Upper lobe of right lung (tissue), 1 donor: ENCODE results near the gene ZNRF3. TPM values are rescaled to one million over a fixed set of nuclear protein-coding genes. Genes with fewer than 3 reads are reported as not detected.

Source experiments
- ATAC-seq: fragments of 200-7000 bp; cut with Tn5 transposase; one replicate; pipeline ENCODE4 v1.9.1; 2020; ENCODE audit warnings: mild to moderate bottlenecking, moderate library complexity
- DNase-seq: peaks from one replicate; pipeline ENCODE4 v3.0.0-alpha.2; 2020
- H3K27ac ChIP-seq: fragments of 200-600 bp; one replicate; pipeline ENCODE4 v1.8.0; 2022
- H3K27me3 ChIP-seq: fragments of 200-600 bp; one replicate; pipeline ENCODE4 v1.8.0; 2022; ENCODE audit warnings: mild to moderate bottlenecking
- H3K36me3 ChIP-seq: fragments of 200-600 bp; one replicate; pipeline ENCODE4 v1.8.0; 2022
- H3K4me1 ChIP-seq: fragments of 200-600 bp; one replicate; pipeline ENCODE4 v1.8.0; 2022
- H3K4me3 ChIP-seq: fragments of 200-600 bp; one replicate; pipeline ENCODE4 v1.8.0; 2022; ENCODE audit warnings: mild to moderate bottlenecking
- H3K9me3 ChIP-seq: fragments of 200-600 bp; one replicate; pipeline ENCODE4 v1.8.0; 2022
- intact Hi-C: fragments of 100-400 bp; cut with DNase I; formaldehyde crosslinking; loops from one replicate; pipeline ENCODE4 v1.11.0; 2022
- total RNA-seq: library from RNA; stranded (reverse); fragmentation: NEBNext Ultra II Directional; extraction: Animal tissue kit (Norgen Biotek cat#: 25700); gene quantifications from one replicate; pipeline ENCODE4 v1.2.1, GENCODE V29; 2021
- TF ChIP-seq, protein P1 (sequence below): fragments of 200-600 bp; IDR thresholded peaks from one replicate; pipeline ENCODE4 v1.8.0; 2022; ENCODE audit warnings: antibody characterized with exemption
- donor health status: DM: no; HTN: yes; CAD: no; lungs with severe emphysema.

The ZNRF3 gene
- total RNA-seq, 1 donor from 2014 or later: 15.8 TPM

DNA sequence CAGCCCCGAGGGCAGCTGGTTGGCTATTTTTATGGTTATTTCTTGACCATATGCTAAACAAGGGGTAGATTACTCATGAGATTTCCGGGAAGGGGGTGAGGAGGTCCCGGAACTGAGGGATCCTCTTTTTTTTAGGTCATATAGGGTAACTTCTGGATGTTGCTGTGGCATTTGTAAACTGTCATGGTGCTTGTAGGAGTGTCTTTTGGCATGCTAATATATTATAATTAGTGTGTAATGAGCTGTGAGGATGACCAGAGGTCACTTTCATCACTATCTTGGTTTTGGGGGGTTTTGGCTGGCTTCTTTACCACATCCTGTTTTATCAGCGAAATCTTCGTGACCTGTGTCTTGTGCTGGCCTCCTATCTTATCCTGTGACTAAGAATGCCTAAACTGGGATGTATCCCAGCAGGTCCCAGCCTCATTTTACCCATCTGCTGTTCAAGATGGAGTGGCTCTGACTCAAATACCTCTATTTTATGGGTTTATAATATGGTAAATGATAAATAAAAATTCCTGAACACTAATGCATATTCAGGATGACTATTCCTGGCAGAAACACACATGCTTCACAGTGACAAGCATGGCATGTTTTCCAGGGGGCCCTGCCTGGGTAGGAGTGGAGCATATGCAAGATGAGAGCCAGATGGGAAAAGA, 200.7 kb downstream of the ZNRF3 start:
- Histone ChIP-seq H3K36me3 (no peaks in the 10 kb centered on the region), H3K9me3 (no peaks in the 10 kb centered on the region), H3K27me3 (no peaks in the 10 kb centered on the region), H3K27ac (peak overlapping the region; percentile 18), H3K4me3 (no peak overlapping the region), H3K4me1 (peaks cover 34% of the 10 kb centered on the region)
- ATAC-seq (no peak), DNase-seq (no peak)
- intact Hi-C loops: no loop called here
- TF ChIP-seq, protein P1, sequence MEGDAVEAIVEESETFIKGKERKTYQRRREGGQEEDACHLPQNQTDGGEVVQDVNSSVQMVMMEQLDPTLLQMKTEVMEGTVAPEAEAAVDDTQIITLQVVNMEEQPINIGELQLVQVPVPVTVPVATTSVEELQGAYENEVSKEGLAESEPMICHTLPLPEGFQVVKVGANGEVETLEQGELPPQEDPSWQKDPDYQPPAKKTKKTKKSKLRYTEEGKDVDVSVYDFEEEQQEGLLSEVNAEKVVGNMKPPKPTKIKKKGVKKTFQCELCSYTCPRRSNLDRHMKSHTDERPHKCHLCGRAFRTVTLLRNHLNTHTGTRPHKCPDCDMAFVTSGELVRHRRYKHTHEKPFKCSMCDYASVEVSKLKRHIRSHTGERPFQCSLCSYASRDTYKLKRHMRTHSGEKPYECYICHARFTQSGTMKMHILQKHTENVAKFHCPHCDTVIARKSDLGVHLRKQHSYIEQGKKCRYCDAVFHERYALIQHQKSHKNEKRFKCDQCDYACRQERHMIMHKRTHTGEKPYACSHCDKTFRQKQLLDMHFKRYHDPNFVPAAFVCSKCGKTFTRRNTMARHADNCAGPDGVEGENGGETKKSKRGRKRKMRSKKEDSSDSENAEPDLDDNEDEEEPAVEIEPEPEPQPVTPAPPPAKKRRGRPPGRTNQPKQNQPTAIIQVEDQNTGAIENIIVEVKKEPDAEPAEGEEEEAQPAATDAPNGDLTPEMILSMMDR: no peak

DNA sequence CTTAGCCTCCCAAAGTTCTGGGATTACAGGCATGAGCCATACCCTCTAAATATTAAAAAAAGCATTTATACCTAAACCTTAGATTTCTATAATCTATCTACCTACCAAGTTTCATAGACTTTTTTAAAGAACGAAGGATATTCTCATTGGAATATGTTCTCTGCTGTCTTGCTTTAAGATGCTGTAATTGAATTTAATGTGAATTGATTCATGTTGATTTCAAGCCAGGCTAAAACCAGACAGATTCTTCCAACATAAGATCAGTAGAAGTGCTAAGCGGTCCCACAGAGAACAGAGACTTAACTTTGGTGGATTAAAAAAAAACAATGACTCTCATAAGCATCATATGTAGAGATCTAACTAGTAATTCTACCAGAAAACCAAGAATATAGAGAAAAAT, 203.6 kb downstream of the ZNRF3 start:
- ATAC-seq: no peak
- Histone ChIP-seq H3K4me3 (no peak overlapping the region), H3K27ac (no peak overlapping the region), H3K4me1 (peaks cover 25% of the 10 kb centered on the region), H3K36me3 (no peaks in the 10 kb centered on the region), H3K27me3 (no peaks in the 10 kb centered on the region), H3K9me3 (no peaks in the 10 kb centered on the region)
- no peak for DNase-seq
- intact Hi-C loops: no loop called here
- TF ChIP-seq, protein P1: no peak

DNA sequence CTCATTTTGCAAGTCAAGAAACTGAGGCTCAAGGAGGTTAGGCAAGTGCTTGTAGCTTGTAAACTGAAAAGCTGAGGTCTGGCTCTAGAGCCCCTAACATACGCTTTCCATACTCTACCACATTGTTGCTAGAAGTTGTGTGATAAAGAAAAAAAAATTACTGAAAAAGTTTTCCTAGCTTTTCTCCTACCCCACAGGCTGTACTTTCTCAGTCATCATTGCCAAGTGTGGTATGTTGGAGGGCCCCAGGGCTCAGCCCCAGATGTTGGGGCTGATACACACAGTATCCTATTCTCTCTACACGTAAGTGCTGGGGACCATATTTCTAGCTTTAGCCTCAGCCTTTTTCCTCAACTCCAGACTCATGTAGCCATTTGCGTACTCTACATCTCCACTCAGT, 205.4 kb downstream of the ZNRF3 start:
- Histone ChIP-seq H3K4me1 (peaks cover 18% of the 10 kb centered on the region), H3K27ac (no peak overlapping the region), H3K27me3 (no peaks in the 10 kb centered on the region), H3K4me3 (no peak overlapping the region), H3K36me3 (no peaks in the 10 kb centered on the region), H3K9me3 (no peaks in the 10 kb centered on the region)
- DNase-seq: no peak
- intact Hi-C loops: no loop called here
- no peak for ATAC-seq
- TF ChIP-seq, protein P1: no peak

DNA sequence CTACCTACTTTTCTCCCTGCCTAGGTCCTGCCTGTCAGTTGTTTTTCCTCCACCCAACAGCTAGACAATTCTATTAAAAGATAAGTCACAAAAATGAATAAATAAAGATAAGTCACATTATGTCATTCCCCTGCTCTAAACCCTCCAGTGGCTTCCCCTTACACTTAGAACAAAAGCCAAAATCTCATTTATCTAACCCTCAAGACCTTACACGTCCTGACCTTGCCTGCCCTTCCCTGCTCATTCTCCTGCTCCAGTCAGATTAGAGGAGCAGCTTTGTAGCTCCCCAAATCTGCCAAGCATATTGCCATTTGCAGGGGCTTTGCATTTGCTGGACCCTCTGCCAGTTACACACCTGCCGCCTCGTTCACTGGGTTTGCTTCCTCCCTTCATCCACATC, 206.1 kb downstream of the ZNRF3 start:
- DNase-seq (no peak), ATAC-seq (no peak)
- intact Hi-C loops: no loop called here
- H3K4me3 ChIP-seq: no peak overlapping the region
- no peak overlapping the region for H3K27ac ChIP-seq
- no peaks in the 10 kb centered on the region for H3K36me3 ChIP-seq
- no peaks in the 10 kb centered on the region for H3K9me3 ChIP-seq
- peaks cover 14% of the 10 kb centered on the region for H3K4me1 ChIP-seq
- H3K27me3 ChIP-seq: no peaks in the 10 kb centered on the region
- TF ChIP-seq, protein P1: no peak

DNA sequence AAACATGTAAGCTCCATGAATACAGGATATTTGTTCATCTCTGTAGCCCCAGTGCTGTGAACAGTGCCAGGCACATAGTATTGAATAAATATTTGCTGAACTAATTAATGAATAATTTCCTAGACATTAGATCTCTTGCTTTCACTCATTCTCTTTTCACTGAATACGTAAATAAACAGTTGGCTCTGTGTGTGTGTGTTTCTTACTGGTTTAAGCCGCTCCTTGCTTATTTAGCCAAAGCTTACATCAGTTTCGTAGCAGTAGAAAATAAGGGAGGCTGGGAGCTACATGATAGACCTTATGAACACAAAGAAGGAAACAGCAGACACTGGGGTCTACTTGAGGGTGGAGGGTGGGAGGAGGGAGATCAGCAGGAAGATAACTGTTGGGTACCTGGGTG, 206.7 kb downstream of the ZNRF3 start:
- peaks cover 14% of the 10 kb centered on the region for H3K4me1 ChIP-seq

More for the DNA sequence above, 206.7 kb downstream of the ZNRF3 start:
- Histone ChIP-seq H3K27ac (no peak overlapping the region), H3K4me3 (no peak overlapping the region), H3K27me3 (no peaks in the 10 kb centered on the region), H3K36me3 (peaks cover 3% of the 10 kb centered on the region), H3K9me3 (no peaks in the 10 kb centered on the region)
- TF ChIP-seq, protein P1: no peak
- DNase-seq (no peak), ATAC-seq (no peak)
- intact Hi-C loops: no loop called here
